ENCODE measurements around the gene SRRM4. TPM values are rescaled to one million over a fixed set of nuclear protein-coding genes. Genes with fewer than 3 reads are reported as not detected.

Gene SRRM4
- total and polyA plus RNA-seq, 4 donors = not detected

DNA sequence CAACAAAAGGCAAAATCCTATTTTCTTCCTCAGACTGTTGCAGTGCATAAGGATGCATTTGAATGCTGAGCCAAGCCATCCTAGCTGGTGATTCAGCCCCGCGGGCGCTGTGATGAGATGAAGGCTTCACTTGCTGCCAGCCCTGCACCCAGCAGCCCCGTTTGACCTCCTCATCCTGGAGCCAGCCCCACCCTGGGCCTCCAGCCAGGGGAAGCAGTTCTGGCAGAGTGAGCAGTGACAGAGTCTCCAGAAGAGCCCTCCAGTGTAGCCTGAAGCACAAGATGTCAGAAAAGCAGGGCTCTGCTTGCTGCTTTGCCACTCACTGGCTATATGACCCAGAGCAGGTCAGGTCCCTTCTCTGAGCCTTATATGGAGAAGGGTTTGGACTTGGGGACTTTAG is 101.2 kb downstream of the SRRM4 start:
- Histone ChIP-seq H3K4me1 (ENCODE audit: control insufficient read depth in 4 of 4, insufficient read depth in 4 of 4, low read length in 3 of 4) (no peaks in the 10 kb centered on the region), H3K4me3 (ENCODE audit: low read depth in 1 of 3, low read length in 3 of 3) (no peak overlapping the region), H3K27ac (ENCODE audit: low read depth in 1 of 2, low read length in 2 of 2) (no peak overlapping the region), H3K36me3 (ENCODE audit: control insufficient read depth in 4 of 4, insufficient read depth in 3 of 4, low read depth in 1 of 4, low read length in 3 of 4) (no peaks in the 10 kb centered on the region), H3K9me3 (ENCODE audit: control insufficient read depth in 4 of 4, low read length in 3 of 4) (no peaks in the 10 kb centered on the region), H3K9ac (ENCODE audit: low read depth in 1 of 2, low read length in 2 of 2) (no peak overlapping the region), H3K27me3 (ENCODE audit: control insufficient read depth in 4 of 4, insufficient read depth in 4 of 4, low read length in 3 of 4) (peaks cover 0 to 10% (median 3%) of the 10 kb centered on the region in 4 donors)
- no peak for DNase-seq (ENCODE audit: low spot score)
- TF ChIP-seq, protein P1, sequence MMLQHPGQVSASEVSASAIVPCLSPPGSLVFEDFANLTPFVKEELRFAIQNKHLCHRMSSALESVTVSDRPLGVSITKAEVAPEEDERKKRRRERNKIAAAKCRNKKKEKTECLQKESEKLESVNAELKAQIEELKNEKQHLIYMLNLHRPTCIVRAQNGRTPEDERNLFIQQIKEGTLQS (IDR thresholded peaks at IDR 0.05) = no peak
- TF ChIP-seq SP1 (IDR thresholded peaks at IDR 0.05) (no peak), RXRA (IDR thresholded peaks at IDR 0.05) (no peak), FOXA1 (IDR thresholded peaks at IDR 0.05) (no peak), HNF4G (IDR thresholded peaks at IDR 0.05) (no peak), HNF4A (conservative IDR thresholded peaks at IDR 0.05) (no peak), YY1 (IDR thresholded peaks at IDR 0.05) (no peak), FOXA2 (IDR thresholded peaks at IDR 0.05) (no peak), TAF1 (conservative IDR thresholded peaks at IDR 0.05) (no peak), GABPA (IDR thresholded peaks at IDR 0.05 in 1 of 2, conservative IDR thresholded peaks at IDR 0.05 in 1 of 2) (no peak), RAD21 (IDR thresholded peaks at IDR 0.05) (no peak), EGR1 (IDR thresholded peaks at IDR 0.05; ENCODE audit: low read depth in 2 of 2) (no peak)
- TF ChIP-seq, protein P2, sequence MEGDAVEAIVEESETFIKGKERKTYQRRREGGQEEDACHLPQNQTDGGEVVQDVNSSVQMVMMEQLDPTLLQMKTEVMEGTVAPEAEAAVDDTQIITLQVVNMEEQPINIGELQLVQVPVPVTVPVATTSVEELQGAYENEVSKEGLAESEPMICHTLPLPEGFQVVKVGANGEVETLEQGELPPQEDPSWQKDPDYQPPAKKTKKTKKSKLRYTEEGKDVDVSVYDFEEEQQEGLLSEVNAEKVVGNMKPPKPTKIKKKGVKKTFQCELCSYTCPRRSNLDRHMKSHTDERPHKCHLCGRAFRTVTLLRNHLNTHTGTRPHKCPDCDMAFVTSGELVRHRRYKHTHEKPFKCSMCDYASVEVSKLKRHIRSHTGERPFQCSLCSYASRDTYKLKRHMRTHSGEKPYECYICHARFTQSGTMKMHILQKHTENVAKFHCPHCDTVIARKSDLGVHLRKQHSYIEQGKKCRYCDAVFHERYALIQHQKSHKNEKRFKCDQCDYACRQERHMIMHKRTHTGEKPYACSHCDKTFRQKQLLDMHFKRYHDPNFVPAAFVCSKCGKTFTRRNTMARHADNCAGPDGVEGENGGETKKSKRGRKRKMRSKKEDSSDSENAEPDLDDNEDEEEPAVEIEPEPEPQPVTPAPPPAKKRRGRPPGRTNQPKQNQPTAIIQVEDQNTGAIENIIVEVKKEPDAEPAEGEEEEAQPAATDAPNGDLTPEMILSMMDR (IDR thresholded peaks at IDR 0.05; ENCODE audit: low read depth, low read length, missing input control) = no peak
- TF ChIP-seq, protein P3, sequence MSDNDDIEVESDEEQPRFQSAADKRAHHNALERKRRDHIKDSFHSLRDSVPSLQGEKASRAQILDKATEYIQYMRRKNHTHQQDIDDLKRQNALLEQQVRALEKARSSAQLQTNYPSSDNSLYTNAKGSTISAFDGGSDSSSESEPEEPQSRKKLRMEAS (IDR thresholded peaks at IDR 0.05) = no peak
- TF ChIP-seq, protein P4, sequence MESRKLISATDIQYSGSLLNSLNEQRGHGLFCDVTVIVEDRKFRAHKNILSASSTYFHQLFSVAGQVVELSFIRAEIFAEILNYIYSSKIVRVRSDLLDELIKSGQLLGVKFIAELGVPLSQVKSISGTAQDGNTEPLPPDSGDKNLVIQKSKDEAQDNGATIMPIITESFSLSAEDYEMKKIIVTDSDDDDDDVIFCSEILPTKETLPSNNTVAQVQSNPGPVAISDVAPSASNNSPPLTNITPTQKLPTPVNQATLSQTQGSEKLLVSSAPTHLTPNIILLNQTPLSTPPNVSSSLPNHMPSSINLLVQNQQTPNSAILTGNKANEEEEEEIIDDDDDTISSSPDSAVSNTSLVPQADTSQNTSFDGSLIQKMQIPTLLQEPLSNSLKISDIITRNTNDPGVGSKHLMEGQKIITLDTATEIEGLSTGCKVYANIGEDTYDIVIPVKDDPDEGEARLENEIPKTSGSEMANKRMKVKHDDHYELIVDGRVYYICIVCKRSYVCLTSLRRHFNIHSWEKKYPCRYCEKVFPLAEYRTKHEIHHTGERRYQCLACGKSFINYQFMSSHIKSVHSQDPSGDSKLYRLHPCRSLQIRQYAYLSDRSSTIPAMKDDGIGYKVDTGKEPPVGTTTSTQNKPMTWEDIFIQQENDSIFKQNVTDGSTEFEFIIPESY (IDR thresholded peaks at IDR 0.05) = no peak
- TF ChIP-seq, protein P5, sequence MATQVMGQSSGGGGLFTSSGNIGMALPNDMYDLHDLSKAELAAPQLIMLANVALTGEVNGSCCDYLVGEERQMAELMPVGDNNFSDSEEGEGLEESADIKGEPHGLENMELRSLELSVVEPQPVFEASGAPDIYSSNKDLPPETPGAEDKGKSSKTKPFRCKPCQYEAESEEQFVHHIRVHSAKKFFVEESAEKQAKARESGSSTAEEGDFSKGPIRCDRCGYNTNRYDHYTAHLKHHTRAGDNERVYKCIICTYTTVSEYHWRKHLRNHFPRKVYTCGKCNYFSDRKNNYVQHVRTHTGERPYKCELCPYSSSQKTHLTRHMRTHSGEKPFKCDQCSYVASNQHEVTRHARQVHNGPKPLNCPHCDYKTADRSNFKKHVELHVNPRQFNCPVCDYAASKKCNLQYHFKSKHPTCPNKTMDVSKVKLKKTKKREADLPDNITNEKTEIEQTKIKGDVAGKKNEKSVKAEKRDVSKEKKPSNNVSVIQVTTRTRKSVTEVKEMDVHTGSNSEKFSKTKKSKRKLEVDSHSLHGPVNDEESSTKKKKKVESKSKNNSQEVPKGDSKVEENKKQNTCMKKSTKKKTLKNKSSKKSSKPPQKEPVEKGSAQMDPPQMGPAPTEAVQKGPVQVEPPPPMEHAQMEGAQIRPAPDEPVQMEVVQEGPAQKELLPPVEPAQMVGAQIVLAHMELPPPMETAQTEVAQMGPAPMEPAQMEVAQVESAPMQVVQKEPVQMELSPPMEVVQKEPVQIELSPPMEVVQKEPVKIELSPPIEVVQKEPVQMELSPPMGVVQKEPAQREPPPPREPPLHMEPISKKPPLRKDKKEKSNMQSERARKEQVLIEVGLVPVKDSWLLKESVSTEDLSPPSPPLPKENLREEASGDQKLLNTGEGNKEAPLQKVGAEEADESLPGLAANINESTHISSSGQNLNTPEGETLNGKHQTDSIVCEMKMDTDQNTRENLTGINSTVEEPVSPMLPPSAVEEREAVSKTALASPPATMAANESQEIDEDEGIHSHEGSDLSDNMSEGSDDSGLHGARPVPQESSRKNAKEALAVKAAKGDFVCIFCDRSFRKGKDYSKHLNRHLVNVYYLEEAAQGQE (IDR thresholded peaks at IDR 0.05) = no peak
- WGBS = 49% methylated on average over 4 of the region's 4 CpGs

Measured in liver (tissue), 9 donors.